Urinary bladder (tissue), 4 donors: ENCODE data around the gene SYT13. TPM values are rescaled to one million over a fixed set of nuclear protein-coding genes. Genes with fewer than 3 reads are reported as not detected.

ENCODE experiments used
- DNase-seq: peaks from one replicate; pipeline ENCODE4 v3.0.0-alpha.2; 2015; ENCODE audit errors: extremely low spot score
- H3K27ac ChIP-seq: one replicate; pipeline ENCODE4 v1.5.1; 2013; ENCODE audit warnings: low read depth, mild to moderate bottlenecking, moderate library complexity
- H3K36me3 ChIP-seq: one replicate; pipeline ENCODE4 v1.6.1; 2013; ENCODE audit warnings: mild to moderate bottlenecking, moderate library complexity; ENCODE audit not compliant: insufficient read depth
- H3K4me1 ChIP-seq: one replicate; pipeline ENCODE4 v1.6.1; 2013; ENCODE audit warnings: mild to moderate bottlenecking, moderate library complexity; ENCODE audit not compliant: insufficient read depth
- H3K4me3 ChIP-seq: one replicate; pipeline ENCODE4 v1.5.1; 2013; ENCODE audit warnings: low read depth, low read length
- WGBS: extraction: QIAGEN DNeasy Blood & Tissue Kit; methylation state at CpG from one replicate; pipeline ENCODE4 v1.1.7; 2013; 5-methylcytosine and 5-hydroxymethylcytosine counted together
- polyA plus RNA-seq: library from polyadenylated mRNA; stranded (reverse); fragments of 200-250 nt; gene quantifications from one replicate; pipeline ENCODE4 v1.2.3, GENCODE V29; 2013
- total RNA-seq: library from RNA; depleted of rRNA; stranded (reverse); fragments of >200 nt; gene quantifications from one replicate; pipeline ENCODE4 v1.2.3, GENCODE V29; 2014
- donor health status: healthy with polysubstance abuse.
- donor health status: healthy.

The SYT13 gene
- total and polyA plus RNA-seq, 2 donors, result 0.37 TPM; not detected in 1

DNA sequence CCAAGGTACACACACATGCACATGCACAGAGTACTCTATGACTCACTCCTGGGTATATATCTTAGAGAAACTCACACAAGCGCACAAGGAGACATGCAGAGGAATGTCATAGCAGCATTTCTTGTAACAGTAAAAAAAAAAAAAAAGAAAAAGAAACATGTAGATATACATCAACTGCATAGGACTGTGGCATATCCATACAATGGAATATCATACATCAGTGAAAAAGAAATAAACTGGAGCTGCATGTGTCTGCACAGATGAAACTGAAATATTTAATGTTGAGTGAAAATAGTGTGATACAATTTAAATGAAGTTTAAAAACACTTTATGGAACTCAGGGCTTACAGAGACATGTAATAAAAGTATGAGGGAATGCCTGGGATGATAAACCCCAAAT, 46.4 kb downstream of the SYT13 start:
- no peak overlapping the region for H3K27ac ChIP-seq
- no peak overlapping the region for H3K4me3 ChIP-seq
- no peaks in the 10 kb centered on the region for H3K4me1 ChIP-seq
- 98% methylated on average over 1 of the region's 1 CpG for WGBS
- no peaks in the 10 kb centered on the region for H3K36me3 ChIP-seq
- DNase-seq, result no peak

DNA sequence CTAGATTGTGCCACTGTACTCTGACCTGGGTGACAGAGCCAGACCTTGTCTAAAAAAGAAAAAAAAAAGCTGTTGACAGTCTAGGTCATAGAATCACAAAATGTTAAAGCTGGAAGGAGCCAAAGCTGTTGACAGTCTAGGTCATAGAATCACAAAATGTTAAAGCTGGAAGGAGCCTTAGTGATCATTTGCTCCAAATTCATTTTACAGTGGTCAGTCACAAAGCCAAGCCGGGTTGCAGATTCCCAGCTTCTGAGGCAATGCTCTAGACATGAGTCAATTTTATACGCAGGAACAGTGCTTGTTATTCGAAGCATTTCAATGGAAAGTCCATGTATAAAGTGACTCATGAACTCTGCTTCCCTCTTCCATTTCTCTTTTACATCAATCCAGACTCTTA, 47.4 kb downstream of the SYT13 start:
- H3K4me3 ChIP-seq, result no peak overlapping the region
- H3K27ac ChIP-seq, result no peak overlapping the region
- no peaks in the 10 kb centered on the region for H3K4me1 ChIP-seq
- no peaks in the 10 kb centered on the region for H3K36me3 ChIP-seq
- DNase-seq, result no peak
- 58% methylated on average over 3 of the region's 3 CpGs for WGBS

DNA sequence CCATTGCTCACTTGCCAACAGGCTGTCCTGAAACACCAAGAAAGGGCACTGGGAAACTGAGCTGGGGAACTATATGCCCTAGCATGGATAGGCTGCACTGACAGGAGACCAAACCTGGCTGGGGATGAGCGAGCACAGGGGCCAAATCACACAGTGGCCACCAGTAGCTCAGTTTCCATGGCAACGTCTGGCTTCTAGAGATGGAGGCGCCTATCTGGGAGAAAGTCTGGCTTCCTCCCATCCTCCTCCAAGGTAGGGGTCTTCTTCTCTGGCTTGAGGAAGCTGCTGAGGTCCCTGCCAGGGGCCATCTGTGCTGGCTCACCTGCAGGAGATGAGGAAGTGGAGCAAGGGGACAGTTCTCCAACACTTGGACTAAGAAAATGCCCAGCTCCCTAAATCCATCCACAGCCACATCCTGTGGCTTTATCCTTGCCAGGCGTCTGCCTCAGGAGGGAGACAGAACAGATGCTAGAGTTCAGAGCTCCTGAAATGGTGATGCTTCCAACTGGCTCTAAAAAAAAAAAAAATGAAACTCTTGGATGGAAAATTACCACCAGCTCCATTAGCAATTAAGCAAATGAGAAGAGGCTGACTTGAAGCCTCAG, 48.3 kb downstream of the SYT13 start:
- H3K4me1 ChIP-seq, result no peaks in the 10 kb centered on the region

DNA sequence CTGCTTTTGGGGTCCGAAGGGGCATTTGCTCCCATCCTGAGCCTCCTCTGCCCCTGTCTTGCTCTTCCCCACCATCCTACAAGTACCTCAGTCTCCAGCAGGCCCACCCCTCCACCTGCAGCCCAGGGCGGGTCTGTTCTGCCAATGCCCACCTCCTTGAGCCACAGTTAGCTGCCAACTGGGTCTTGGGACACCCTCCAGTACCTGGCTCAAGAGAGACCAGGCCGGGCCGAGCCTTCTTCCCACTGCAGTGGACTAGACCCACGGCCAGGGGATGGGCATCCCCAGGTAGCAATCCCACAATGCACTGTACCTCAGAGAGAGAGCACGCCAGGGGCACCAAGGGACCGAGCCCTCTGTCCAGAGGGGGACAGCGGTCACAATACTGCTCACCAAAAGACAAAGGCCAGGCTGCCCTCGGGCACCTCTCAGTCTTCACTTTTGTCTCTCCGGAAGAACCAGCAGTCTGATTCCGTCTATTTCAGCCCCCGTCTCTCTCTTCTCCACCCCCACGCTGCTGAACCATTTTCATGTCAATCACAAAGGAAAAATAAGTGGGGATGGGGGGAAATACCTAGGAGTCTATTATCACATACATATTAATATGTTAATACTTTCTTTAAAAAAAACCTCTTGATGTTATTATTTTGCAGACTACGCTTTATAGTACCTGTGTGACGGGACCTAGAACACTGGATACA, 51.7 kb downstream of the SYT13 start:
- Histone ChIP-seq H3K4me1 (no peaks in the 10 kb centered on the region), H3K27ac (no peak overlapping the region), H3K4me3 (no peak overlapping the region), H3K36me3 (no peaks in the 10 kb centered on the region)
- DNase-seq, result no peak
- 95% methylated on average over 15 of the region's 15 CpGs for WGBS

More for the DNA sequence above, 48.3 kb downstream of the SYT13 start:
- H3K36me3 ChIP-seq, result no peaks in the 10 kb centered on the region
- no peak overlapping the region for H3K27ac ChIP-seq
- no peak for DNase-seq
- H3K4me3 ChIP-seq, result no peak overlapping the region
- 36% methylated on average over 4 of the region's 4 CpGs for WGBS

DNA sequence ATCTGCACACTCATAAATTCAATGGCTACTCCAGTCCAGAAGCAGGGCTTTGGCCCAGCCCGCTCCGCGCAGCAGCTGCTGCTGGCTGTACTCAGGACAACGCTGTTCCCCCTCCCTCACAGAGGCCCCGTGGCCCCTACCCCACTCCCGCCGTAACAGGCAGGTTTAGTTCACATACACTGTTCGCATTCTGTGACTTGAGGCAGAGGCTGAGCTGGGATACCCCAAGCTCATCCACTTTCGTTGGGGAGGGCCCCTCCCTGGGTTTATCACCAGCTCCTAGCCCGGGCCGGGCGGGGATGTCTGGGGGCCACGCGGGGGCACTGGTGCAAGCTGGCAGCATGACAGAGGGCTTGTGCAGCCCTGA, 52.4 kb downstream of the SYT13 start:
- 67% methylated on average over 14 of the region's 14 CpGs for WGBS
- Histone ChIP-seq H3K4me1 (no peaks in the 10 kb centered on the region), H3K4me3 (no peak overlapping the region), H3K27ac (no peak overlapping the region), H3K36me3 (no peaks in the 10 kb centered on the region)
- no peak for DNase-seq

DNA sequence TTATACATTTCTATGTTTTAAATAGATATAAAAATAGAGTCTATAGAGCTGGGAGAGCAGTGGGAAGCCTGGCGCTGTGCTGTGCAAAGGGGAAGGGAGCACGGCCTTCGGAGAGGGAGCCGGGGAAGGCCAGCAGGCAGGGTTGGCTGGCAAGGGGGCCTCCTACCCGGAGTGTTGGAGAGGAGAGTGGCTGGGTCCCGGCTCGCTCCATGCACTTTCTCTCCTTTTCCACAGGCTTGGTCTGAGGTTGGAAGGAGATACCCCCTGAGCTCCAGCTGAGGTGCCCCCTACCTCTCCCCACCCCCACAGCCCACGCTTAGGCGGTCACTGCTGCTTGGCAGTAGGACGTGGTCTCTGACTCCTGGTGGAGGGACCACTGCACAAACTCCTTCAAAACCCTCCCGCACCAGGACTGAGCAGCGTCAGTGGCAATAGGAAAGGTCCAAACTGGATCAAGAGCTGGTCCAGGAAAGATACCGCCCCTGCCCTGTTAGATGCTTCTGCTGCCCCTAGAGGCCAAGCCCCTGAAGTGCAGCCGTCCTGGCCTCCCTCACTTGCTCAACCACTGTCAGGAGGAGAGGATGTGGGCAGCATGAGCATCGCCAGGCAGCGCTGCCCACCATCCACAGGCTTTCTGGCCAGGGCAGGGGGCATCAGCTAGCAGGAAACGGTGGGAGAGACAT, 52.9 kb downstream of the SYT13 start:
- DNase-seq, result no peak
- Histone ChIP-seq H3K4me1 (no peaks in the 10 kb centered on the region), H3K4me3 (no peak overlapping the region), H3K27ac (no peak overlapping the region), H3K36me3 (no peaks in the 10 kb centered on the region)
- WGBS, result 62% methylated on average over 17 of the region's 17 CpGs

DNA sequence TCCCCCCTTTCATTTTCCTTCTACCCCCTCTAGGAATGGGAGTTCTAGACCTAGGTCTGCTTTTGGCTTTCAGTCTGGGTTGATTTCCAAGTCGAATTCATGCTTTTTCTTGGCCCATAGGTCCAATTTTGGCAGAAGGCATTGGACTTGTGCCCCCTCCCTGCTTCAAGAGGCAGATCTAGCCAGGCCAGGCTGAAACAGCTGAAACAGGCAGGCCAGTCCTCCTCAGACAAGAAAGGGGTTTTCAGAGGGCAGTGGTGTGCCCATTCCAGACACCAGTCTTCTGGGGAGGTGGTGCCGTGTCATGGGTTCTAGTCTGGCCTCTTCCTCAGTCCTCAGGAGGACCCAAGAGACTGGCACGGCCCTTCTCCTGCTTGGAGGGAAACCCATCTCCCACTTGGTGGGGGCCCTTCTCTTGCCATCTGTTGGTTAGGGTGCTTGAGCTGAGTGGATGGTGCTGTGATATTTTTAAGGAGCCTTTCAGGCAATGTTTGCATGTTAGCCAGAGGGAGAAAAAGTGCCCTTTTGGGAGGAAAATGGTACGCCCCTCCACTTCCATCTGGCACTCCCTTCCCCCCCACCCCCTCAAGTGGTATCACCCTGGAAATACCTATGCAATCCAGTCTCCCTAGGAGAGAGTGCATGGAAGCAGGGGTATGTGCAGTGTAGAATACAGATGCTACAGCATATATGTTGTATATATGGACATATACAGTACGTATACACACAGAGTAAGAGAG, 53.6 kb downstream of the SYT13 start:
- no peak for DNase-seq
- no peaks in the 10 kb centered on the region for H3K4me1 ChIP-seq
- H3K4me3 ChIP-seq, result no peak overlapping the region
- no peaks in the 10 kb centered on the region for H3K36me3 ChIP-seq
- 90% methylated on average over 5 of the region's 5 CpGs for WGBS
- no peak overlapping the region for H3K27ac ChIP-seq

DNA sequence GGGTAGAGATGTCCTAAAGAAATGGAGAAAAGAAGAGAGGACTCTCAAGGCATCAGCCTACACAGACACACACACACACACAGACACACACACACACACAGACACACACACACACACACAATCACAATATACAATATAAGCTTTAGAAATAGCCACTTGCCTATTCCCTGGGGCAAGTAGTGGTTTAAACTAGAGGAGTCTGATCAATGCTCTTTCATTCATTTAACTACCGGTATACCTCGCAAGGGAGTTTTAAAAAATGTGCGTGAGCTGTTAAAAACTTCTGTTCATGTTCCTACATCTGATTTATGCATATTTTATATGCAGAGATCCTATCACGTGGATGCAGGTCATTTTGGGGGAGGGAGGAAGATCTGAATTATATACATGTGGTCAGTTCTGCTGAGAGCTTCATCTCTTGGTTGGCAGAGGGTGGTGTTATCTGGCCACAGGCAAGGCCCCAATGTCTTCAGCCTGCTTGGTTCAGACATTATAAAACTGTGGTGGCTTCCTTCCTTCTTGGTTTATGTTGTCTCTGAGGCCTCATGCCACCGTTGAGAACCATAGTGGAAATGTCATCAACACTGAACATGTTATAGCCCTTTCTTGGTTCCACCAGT, 56.6 kb downstream of the SYT13 start:
- no peak for DNase-seq
- no peaks in the 10 kb centered on the region for H3K4me1 ChIP-seq
- H3K4me3 ChIP-seq, result no peak overlapping the region
- H3K36me3 ChIP-seq, result peaks cover 3% of the 10 kb centered on the region
- 88% methylated on average over 5 of the region's 5 CpGs for WGBS
- H3K27ac ChIP-seq, result no peak overlapping the region

DNA sequence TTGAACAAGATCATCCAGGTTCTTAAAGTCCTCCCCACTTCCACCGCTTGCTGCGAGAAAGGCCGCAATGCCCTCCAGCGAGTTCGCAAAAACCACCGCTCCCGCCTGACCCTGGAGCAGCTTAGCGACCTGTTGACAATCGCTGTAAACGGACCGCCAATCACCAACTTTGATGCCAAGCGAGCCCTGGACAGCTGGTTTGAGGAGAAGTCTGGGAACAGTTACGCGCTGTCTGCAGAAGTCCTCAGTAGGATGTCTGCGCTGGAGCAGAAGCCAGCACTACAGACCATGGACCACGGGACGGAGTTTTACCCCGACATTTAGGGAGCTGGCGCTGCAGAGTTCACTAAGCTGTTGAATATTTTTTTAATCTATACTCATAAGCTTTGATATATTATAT, 58.3 kb downstream of the SYT13 start:
- H3K4me3 ChIP-seq, result no peak overlapping the region
- DNase-seq, result no peak
- peaks cover 3% of the 10 kb centered on the region for H3K36me3 ChIP-seq

DNA sequence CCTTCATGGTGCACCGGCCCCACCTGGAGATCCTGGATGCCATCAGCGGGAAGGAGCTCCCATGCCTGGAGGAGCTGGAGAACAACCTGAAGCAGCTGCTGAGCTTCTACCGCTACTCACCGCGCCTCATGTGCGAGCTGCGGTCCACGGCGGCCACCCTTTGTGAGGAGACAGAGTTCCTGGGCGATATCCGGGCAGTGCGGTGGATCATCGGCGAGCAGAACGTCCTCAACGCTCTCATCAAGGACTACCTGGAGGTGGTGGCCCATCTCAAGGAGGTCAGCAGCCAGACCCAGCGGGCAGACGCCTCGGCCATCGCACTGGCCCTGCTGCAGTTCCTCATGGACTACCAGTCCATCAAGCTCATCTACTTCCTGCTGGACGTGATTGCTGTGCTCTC, 59.2 kb downstream of the SYT13 start:
- 98% methylated on average over 21 of the region's 21 CpGs for WGBS
- Histone ChIP-seq H3K4me1 (no peaks in the 10 kb centered on the region), H3K4me3 (no peak overlapping the region), H3K36me3 (peaks cover 3% of the 10 kb centered on the region), H3K27ac (no peak overlapping the region)
- no peak for DNase-seq

More for the DNA sequence above, 58.3 kb downstream of the SYT13 start:
- Histone ChIP-seq H3K27ac (no peak overlapping the region), H3K4me1 (no peaks in the 10 kb centered on the region)
- WGBS, result 94% methylated on average over 19 of the region's 19 CpGs

DNA sequence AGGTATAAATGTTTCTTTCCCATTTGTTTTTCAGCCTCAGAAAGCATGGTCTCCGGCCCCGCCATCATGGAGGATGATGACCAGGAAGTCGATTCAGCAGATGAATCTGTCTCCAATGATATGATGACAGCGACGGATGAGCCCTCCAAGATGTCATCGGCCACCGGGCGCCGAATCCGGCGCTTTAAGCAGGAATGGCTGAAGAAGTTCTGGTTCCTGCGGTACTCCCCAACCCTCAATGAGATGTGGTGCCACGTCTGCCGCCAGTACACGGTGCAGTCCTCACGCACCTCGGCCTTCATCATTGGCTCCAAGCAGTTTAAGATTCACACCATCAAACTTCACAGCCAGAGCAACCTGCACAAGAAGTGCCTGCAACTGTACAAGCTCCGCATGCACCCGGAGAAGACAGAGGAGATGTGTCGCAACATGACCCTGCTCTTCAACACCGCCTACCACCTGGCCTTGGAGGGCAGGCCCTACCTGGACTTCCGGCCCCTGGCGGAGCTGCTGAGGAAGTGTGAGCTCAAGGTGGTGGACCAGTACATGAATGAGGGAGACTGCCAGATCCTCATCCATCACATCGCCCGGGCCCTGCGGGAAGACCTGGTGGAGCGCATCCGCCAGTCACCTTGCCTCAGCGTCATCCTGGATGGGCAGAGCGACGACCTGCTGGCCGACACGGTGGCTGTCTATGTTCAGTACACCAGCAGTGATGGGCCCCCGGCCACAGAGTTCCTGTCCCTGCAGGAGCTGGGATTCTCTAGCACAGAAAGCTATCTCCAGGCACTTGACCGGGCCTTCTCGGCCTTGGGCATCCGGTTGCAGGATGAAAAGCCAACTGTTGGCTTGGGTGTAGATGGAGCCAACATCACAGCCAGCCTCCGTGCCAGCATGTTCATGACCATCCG, 59.9 kb downstream of the SYT13 start:
- no peak overlapping the region for H3K27ac ChIP-seq
- 97% methylated on average over 39 of the region's 39 CpGs for WGBS
- no peak for DNase-seq
- no peaks in the 10 kb centered on the region for H3K4me1 ChIP-seq
- peaks cover 3% of the 10 kb centered on the region for H3K36me3 ChIP-seq
- H3K4me3 ChIP-seq, result no peak overlapping the region

DNA sequence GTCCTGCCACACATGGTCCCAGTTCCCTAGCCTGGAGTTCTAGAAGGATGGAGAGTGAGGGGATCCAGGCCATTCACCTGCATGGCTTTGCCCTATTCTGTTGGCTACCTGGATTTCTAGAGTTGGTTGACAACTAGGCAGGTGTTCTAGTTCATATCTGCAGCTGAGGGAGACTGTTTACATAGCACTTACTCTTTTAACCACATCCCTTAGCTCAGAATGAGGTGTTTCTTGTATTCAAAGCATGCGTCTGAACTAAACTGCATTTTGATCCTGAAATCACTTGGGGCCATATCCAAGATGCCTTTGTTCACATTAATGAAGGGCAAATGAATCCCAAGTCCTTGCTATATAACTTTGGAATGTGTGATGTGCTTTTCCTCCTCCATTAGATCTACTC, 60.9 kb downstream of the SYT13 start:
- DNase-seq, result no peak
- Histone ChIP-seq H3K36me3 (peaks cover 3% of the 10 kb centered on the region), H3K27ac (no peak overlapping the region), H3K4me1 (no peaks in the 10 kb centered on the region), H3K4me3 (no peak overlapping the region)
- WGBS, result 92% methylated on average over 1 of the region's 1 CpG

DNA sequence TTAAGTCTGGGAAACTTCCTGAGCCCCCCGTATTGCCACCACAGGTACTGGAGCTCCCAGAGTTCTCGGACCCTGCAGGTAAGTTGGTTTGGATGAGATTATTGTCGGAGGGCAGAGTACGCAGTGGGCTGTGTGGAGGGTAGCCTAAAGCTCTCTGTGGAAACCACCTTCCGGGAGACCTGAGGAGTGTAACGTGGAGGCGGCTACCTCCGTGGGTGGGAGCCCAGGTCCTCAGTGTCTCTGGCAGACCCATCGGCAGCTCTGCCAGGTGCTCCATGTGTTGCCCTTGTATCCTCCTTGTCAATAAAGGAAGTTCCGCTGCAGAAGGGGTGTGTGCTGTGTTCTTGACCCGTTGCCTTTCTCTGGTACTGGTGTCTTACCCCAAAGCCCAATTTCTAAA, 61.4 kb downstream of the SYT13 start:
- Histone ChIP-seq H3K4me1 (no peaks in the 10 kb centered on the region), H3K36me3 (peaks cover 3% of the 10 kb centered on the region), H3K4me3 (no peak overlapping the region), H3K27ac (no peak overlapping the region)
- no peak for DNase-seq
- 96% methylated on average over 11 of the region's 11 CpGs for WGBS
